Placental epithelial cell (primary cell): Measurements from ENCODE around the gene WDR75. TPM values are rescaled to one million over a fixed set of nuclear protein-coding genes. Genes with fewer than 3 reads are reported as not detected.

Experiments
- total RNA-seq: library from RNA; depleted of rRNA; stranded (reverse); fragments of >200 nt; gene quantifications from 2 replicates; pipeline ENCODE4 v1.2.3, GENCODE V29; 2012

Gene WDR75
- 24.7 and 34.9 TPM in 2 replicates for total RNA-seq

DNA sequence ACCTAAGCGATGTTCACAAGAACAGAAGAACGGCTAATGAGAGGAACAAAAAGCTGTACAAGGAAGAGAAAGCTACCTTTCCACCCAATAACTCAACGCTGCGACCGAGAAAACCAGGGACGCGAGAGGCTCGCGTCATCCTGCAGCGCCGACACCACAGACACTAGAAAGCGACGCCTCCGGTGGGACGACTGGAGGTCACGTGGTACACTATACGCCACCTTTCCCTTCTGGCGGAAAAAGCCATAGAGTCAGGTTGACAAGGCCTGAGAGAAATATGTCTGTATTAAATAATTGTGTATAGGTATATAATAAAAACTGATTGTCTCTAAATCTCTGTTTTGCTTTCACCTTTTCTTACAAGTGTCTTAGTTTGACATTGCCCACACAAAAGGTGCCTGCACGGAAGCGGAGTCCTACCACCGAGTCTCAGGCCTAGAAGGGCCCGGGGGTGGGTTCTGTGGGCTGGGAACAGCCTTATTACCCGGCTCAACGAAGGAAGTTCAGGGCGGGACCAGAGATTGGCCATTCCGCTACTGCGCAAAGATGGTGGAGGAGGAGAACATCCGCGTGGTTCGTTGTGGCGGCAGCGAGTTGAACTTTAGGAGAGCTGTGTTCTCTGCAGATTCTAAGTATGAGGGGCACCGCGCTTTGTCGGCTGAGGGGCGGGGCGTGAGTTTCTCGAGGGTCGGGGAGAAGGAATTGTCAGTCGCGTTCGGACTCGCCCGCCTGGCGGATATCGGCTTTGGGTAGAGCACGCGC, at the start of gene WDR75:
Gene WDR75, plus strand, starts transcription at position 528 of the 762 bp plus-strand sequence. Its CDS starts 19 bp downstream, at position 547.

Other genes with a start within 250 kb of the WDR75 start
- 0.11 and 0.79 TPM in 2 replicates for gene SLC40A1, start 139.3 kb downstream of the WDR75 start, total RNA-seq
- gene ASNSD1, start 220.0 kb downstream of the WDR75 start, total RNA-seq = 42.0 and 47.2 TPM in 2 replicates
- gene ANKAR, start 233.2 kb downstream of the WDR75 start, total RNA-seq = 4.7 and 8.6 TPM in 2 replicates